OCI-LY7 (cell line): ENCODE results near the gene RANGRF. TPM values are rescaled to one million over a fixed set of nuclear protein-coding genes. Genes with fewer than 3 reads are reported as not detected.

Source experiments
- BruUV-seq: library from RNA; stranded (reverse); fragments of 400-500 nt; replicated peaks from 2 replicates; lab custom pipeline; 2021; lab: Mats Ljungman, UMichigan
- CTCF ChIA-PET: fragments of 300-600 bp; sonication (Branson Sonifier 250); formaldehyde crosslinking; loops from one replicate; lab custom pipeline; 2022; ENCODE audit warnings: antibody characterized with exemption; ENCODE audit not compliant: unreplicated experiment; lab: Charles Lee
- POLR2A ChIA-PET: fragments of 300-600 bp; sonication (Branson Sonifier 250); formaldehyde crosslinking; loops from one replicate; lab custom pipeline; 2022; ENCODE audit warnings: antibody characterized with exemption; lab: Charles Lee
- DNase-seq: peaks from one replicate; pipeline ENCODE4 v3.0.0-alpha.2; 2015; ENCODE audit warnings: low spot score
- H2AFZ ChIP-seq: fragments of 200-600 bp; sonication (generic), shearing (Covaris generic); 2 replicates; pipeline ENCODE4 v1.6.1; 2014; ENCODE audit warnings: mild to moderate bottlenecking, antibody characterized with exemption, low read length, moderate library complexity
- H3K27ac ChIP-seq: fragments of 200-600 bp; sonication (generic); 2 replicates; pipeline ENCODE4 v1.5.1; 2014; ENCODE audit warnings: mixed run types, low read depth, mild to moderate bottlenecking, moderate library complexity, low read length, inconsistent platforms; ENCODE audit not compliant: poor library complexity, severe bottlenecking
- H3K36me3 ChIP-seq: fragments of 200-600 bp; sonication (generic); 2 replicates; pipeline ENCODE4 v1.6.1; 2014; ENCODE audit warnings: mild to moderate bottlenecking, antibody characterized with exemption, low read length, moderate library complexity, mixed read lengths; ENCODE audit not compliant: insufficient read depth
- H3K4me1 ChIP-seq: fragments of 200-600 bp; sonication (generic); 2 replicates; pipeline ENCODE4 v1.5.1; 2014; ENCODE audit warnings: mild to moderate bottlenecking, low read length; ENCODE audit not compliant: insufficient read depth, poor library complexity, severe bottlenecking
- H3K4me2 ChIP-seq: fragments of 200-600 bp; sonication (generic); 2 replicates; pipeline ENCODE4 v1.6.1; 2014; ENCODE audit warnings: mild to moderate bottlenecking, low read length
- H3K4me3 ChIP-seq: fragments of 200-600 bp; sonication (generic); 2 replicates; pipeline ENCODE4 v1.5.1; 2014; ENCODE audit warnings: mild to moderate bottlenecking, low read depth, low read length; ENCODE audit not compliant: poor library complexity, severe bottlenecking
- H3K79me2 ChIP-seq: fragments of 200-600 bp; sonication (generic); 2 replicates; pipeline ENCODE4 v1.6.1; 2016; ENCODE audit warnings: low read depth, mild to moderate bottlenecking, low read length, moderate library complexity, mixed read lengths; ENCODE audit not compliant: insufficient read depth
- H3K9me2 ChIP-seq: fragments of 200-600 bp; sonication (generic); 2 replicates; pipeline ENCODE4 v1.6.1; 2016; ENCODE audit warnings: mild to moderate bottlenecking, low read length, mixed read lengths; ENCODE audit not compliant: insufficient read depth
- H3K9me3 ChIP-seq: fragments of 200-600 bp; sonication (generic); 2 replicates; pipeline ENCODE4 v1.6.1; 2014; ENCODE audit warnings: mild to moderate bottlenecking, mixed run types, low read length, mixed read lengths
- H4K20me1 ChIP-seq: fragments of 200-600 bp; sonication (generic); 2 replicates; pipeline ENCODE4 v1.6.1; 2014; ENCODE audit warnings: mild to moderate bottlenecking, antibody characterized with exemption, low read length, moderate library complexity, mixed read lengths; ENCODE audit not compliant: insufficient read depth
- EZH2phosphoT487 ChIP-seq: fragments of 200-600 bp; sonication (generic); IDR thresholded peaks from 2 replicates; pipeline ENCODE4 v1.6.1; 2018; ENCODE audit warnings: low read depth, borderline replicate concordance, mild to moderate bottlenecking, mixed run types, antibody characterized with exemption, low read length, moderate library complexity, mixed read lengths
- intact Hi-C: fragments of 100-400 bp; cut with micrococcal nuclease; formaldehyde crosslinking; loops from one replicate; pipeline ENCODE4 v1.10.0; 2022; ENCODE audit not compliant: unreplicated experiment
- total RNA-seq, 2 experiments: library from RNA; depleted of rRNA in 1 of 2; stranded (reverse); fragments of >200 nt in 1 of 2; shearing (Covaris generic) in 1 of 2; gene quantifications; 2 replicates each; pipeline ENCODE4 v1.2.3, GENCODE V29; 2014 to 2022
- TF ChIP-seq, protein P1 (sequence below): fragments of 200-600 bp; sonication (generic); conservative IDR thresholded peaks from 2 replicates; pipeline ENCODE4 v1.5.1; 2014; ENCODE audit warnings: mild to moderate bottlenecking, antibody characterized with exemption, low read length, moderate library complexity, mixed read lengths

The RANGRF gene
- total RNA-seq, 2 experiments from 2014 or later: 32.2 to 43.3 TPM

DNA sequence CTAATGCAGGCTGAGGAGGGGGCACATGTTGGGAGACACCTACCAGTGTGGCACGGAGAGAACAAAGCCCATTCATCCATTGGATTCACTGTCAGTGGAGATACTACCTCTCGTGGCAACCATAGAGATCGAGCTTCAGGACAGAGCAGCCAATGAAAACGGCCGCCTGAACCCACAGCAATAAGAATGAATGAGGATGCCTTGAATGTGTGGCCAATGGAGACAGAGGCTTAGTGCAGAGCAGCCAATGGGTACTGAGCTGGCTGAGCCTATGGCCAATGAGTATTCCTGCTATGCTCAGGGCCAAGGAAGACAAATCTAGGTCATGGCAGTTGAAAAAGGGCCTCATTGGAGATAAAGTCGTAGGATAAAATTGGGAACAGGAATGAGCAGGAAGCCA lies 32.5 kb downstream of the RANGRF start:
- Histone ChIP-seq H3K4me1 (no peaks in the 10 kb centered on the region), H3K79me2 (no peaks in the 10 kb centered on the region), H3K36me3 (no peaks in the 10 kb centered on the region), H3K4me2 (no peak overlapping the region), H2AFZ (no peak overlapping the region), H3K4me3 (no peak overlapping the region), H3K9me2 (no peaks in the 10 kb centered on the region), H3K9me3 (no peaks in the 10 kb centered on the region), H3K27ac (no peak overlapping the region), H4K20me1 (no peaks in the 10 kb centered on the region)
- BruUV-seq: no TSS peak
- ChIA-PET POLR2A (no interaction called here), CTCF (no interaction called here)
- no peak for DNase-seq
- intact Hi-C loops: no loop called here
- TF ChIP-seq EZH2phosphoT487: no peak
- TF ChIP-seq, protein P1, sequence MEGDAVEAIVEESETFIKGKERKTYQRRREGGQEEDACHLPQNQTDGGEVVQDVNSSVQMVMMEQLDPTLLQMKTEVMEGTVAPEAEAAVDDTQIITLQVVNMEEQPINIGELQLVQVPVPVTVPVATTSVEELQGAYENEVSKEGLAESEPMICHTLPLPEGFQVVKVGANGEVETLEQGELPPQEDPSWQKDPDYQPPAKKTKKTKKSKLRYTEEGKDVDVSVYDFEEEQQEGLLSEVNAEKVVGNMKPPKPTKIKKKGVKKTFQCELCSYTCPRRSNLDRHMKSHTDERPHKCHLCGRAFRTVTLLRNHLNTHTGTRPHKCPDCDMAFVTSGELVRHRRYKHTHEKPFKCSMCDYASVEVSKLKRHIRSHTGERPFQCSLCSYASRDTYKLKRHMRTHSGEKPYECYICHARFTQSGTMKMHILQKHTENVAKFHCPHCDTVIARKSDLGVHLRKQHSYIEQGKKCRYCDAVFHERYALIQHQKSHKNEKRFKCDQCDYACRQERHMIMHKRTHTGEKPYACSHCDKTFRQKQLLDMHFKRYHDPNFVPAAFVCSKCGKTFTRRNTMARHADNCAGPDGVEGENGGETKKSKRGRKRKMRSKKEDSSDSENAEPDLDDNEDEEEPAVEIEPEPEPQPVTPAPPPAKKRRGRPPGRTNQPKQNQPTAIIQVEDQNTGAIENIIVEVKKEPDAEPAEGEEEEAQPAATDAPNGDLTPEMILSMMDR: no peak

DNA sequence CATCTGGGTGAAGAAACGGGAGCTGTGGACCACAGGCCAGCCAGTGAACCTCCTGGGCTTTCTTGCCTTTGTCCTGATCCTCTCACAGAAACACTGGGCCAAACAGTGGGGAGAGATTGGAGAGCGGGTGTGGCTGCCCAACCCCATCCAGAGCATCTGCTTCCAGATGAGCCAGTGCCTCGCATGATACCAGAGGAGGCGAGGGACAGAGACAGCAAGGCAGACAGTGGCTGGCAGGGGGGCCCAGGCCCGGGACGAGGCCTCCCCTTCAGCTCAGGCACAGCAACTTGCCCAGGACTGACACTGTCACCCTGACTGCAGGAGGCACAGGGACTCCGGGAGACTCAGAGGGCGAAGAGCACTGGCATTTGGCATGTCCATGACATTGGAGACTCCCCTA lies 33.6 kb downstream of the RANGRF start:
- POLR2A ChIA-PET: no interaction called here
- H3K9me3 ChIP-seq: no peaks in the 10 kb centered on the region
- no peak overlapping the region for H3K27ac ChIP-seq
- no peaks in the 10 kb centered on the region for H3K36me3 ChIP-seq
- CTCF ChIA-PET: no interaction called here
- H3K4me2 ChIP-seq: no peak overlapping the region
- H3K4me1 ChIP-seq: no peaks in the 10 kb centered on the region
- no peaks in the 10 kb centered on the region for H3K79me2 ChIP-seq
- no peaks in the 10 kb centered on the region for H4K20me1 ChIP-seq
- DNase-seq: no peak
- intact Hi-C loops: no loop called here
- BruUV-seq: no TSS peak
- H3K9me2 ChIP-seq: no peaks in the 10 kb centered on the region
- H3K4me3 ChIP-seq: no peak overlapping the region
- no peak for TF ChIP-seq EZH2phosphoT487
- TF ChIP-seq, protein P1: no peak
- H2AFZ ChIP-seq: no peak overlapping the region

DNA sequence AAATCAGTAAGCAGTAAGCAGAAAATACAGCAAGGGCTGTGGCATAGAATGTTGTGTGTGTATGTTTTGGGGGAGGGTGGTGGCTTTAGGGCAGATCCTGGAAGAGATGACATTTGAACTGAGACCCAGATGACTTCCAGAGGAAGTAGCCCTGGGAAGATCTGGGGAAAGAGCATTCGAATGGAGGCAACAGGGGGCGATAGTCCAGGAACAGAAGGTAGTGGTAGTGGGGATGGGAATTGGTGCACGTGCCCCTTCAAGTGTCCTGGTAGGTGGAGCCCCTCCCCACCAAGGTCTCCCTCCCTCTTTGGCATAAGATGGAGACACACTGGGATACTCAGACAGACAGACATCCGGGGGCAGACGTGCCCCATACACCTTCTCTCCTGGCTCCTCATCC lies 35.7 kb downstream of the RANGRF start:
- POLR2A ChIA-PET: no interaction called here
- intact Hi-C loops: no loop called here
- Histone ChIP-seq H3K4me1 (no peaks in the 10 kb centered on the region), H3K36me3 (no peaks in the 10 kb centered on the region), H4K20me1 (no peaks in the 10 kb centered on the region), H3K27ac (no peak overlapping the region), H3K4me2 (no peak overlapping the region), H3K9me2 (no peaks in the 10 kb centered on the region), H2AFZ (no peak overlapping the region), H3K9me3 (no peaks in the 10 kb centered on the region), H3K4me3 (no peak overlapping the region), H3K79me2 (no peaks in the 10 kb centered on the region)
- DNase-seq: no peak
- TF ChIP-seq EZH2phosphoT487: no peak
- TF ChIP-seq, protein P1: no peak
- BruUV-seq: no TSS peak
- CTCF ChIA-PET: no interaction called here
